ENCODE measurements around the gene SYT7. TPM values are rescaled to one million over a fixed set of nuclear protein-coding genes. Genes with fewer than 3 reads are reported as not detected.

The SYT7 gene
- total and polyA plus RNA-seq, 10 of the 15 experiments (the other 5 are each of a cell fraction or from before 2014, with no cell fraction given) = not detected

DNA sequence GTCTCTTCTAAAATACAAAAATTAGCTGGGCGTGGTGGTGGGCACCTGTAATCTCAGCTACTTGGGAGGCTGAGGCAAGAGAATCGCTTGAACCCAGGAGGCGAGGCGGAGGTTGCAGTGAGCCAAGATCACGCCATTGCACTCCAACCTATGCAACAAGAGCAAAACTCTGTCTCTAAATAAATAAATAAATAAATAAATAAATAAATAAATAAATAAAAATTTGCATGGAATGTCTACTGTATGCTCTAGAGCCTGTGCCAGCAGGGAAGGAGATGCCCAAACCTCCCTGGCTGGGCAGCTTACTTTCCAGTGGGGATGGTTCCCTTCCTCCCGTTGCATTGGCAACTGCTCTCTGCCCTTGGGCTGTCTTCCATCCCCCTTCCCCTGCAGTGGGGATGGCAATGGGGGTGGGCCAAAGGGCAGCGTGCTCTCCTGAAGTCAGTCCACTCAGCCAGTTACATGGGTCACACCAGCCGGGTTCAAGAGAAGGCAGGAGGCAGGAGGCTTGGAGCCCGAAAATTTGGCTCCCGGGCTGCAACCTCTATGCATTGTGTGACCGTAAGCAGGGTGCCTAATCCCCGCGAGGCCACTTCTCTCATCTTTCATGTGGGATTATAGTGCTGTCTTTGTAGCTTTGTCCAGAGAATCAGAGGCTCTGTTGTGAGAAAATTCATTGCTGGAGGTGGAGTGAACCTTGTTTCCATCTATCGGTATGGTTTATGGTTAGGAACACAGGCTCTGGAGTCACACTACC lies 73.7 kb downstream of the SYT7 start (continued):
- TF ChIP-seq MEF2B (IDR thresholded peaks at IDR 0.05; ENCODE audit: partially characterized antibody, poor library complexity, severe bottlenecking) = no peak
- TF ChIP-seq, protein P1, sequence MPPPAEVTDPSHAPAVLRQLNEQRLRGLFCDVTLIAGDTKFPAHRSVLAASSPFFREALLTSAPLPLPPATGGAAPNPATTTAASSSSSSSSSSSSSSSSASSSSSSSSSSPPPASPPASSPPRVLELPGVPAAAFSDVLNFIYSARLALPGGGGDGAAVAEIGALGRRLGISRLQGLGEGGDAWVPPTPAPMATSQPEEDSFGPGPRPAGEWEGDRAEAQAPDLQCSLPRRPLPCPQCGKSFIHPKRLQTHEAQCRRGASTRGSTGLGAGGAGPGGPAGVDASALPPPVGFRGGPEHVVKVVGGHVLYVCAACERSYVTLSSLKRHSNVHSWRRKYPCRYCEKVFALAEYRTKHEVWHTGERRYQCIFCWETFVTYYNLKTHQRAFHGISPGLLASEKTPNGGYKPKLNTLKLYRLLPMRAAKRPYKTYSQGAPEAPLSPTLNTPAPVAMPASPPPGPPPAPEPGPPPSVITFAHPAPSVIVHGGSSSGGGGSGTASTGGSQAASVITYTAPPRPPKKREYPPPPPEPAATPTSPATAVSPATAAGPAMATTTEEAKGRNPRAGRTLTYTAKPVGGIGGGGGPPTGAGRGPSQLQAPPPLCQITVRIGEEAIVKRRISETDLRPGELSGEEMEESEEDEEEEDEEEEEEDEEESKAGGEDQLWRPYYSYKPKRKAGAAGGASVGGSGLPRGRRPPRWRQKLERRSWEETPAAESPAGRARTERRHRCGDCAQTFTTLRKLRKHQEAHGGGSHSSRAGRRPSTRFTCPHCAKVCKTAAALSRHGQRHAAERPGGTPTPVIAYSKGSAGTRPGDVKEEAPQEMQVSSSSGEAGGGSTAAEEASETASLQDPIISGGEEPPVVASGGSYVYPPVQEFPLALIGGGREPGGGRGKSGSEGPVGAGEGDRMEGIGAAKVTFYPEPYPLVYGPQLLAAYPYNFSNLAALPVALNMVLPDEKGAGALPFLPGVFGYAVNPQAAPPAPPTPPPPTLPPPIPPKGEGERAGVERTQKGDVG (CRISPR knock-in tag; IDR thresholded peaks at IDR 0.05) = no peak

DNA sequence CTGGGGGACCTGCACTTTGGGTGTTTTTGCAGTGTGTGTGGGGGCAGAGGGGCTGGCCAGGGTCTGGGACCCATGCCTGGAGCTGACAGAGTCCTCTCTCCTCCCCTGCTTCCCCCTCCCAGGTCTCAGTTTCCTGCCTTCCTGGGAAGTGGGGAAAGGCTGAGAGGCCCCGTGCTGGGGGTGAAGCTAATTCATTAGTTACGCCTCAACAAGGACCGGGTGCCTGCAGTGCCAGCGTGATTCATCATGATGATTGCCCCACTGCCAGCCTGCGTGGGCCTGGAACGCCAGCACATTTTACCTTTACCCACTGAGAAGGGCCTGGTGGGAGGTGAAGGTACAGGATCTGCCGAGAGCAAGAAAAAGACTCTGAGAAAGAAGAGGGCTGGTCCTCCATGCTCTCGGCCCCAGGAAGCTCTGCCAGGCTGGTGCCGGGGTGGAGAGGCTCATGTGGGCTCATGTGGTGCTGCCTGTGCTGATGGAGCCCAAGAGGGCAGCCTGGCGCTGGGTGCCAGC lies 75.2 kb downstream of the SYT7 start:
- in situ Hi-C loops (cut with MboI) = no loop called here
- no TSS peak for BruUV-seq (replicated peaks)
- TF ChIP-seq CHD2 (IDR thresholded peaks at IDR 0.05; ENCODE audit: borderline replicate concordance, low read depth, low read length) (no peak), JUND (IDR thresholded peaks at IDR 0.05; ENCODE audit: low read depth, low read length) (no peak)
- TF ChIP-seq, protein P2, sequence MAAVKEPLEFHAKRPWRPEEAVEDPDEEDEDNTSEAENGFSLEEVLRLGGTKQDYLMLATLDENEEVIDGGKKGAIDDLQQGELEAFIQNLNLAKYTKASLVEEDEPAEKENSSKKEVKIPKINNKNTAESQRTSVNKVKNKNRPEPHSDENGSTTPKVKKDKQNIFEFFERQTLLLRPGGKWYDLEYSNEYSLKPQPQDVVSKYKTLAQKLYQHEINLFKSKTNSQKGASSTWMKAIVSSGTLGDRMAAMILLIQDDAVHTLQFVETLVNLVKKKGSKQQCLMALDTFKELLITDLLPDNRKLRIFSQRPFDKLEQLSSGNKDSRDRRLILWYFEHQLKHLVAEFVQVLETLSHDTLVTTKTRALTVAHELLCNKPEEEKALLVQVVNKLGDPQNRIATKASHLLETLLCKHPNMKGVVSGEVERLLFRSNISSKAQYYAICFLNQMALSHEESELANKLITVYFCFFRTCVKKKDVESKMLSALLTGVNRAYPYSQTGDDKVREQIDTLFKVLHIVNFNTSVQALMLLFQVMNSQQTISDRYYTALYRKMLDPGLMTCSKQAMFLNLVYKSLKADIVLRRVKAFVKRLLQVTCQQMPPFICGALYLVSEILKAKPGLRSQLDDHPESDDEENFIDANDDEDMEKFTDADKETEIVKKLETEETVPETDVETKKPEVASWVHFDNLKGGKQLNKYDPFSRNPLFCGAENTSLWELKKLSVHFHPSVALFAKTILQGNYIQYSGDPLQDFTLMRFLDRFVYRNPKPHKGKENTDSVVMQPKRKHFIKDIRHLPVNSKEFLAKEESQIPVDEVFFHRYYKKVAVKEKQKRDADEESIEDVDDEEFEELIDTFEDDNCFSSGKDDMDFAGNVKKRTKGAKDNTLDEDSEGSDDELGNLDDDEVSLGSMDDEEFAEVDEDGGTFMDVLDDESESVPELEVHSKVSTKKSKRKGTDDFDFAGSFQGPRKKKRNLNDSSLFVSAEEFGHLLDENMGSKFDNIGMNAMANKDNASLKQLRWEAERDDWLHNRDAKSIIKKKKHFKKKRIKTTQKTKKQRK (IDR thresholded peaks at IDR 0.05; ENCODE audit: low read depth, low read length) = no peak
- TF ChIP-seq, protein P3, sequence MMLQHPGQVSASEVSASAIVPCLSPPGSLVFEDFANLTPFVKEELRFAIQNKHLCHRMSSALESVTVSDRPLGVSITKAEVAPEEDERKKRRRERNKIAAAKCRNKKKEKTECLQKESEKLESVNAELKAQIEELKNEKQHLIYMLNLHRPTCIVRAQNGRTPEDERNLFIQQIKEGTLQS (IDR thresholded peaks at IDR 0.05; ENCODE audit: borderline replicate concordance, extremely low read depth, low read depth, low read length) = no peak
- ChIA-PET SMC1A (ENCODE audit: uncharacterized antibody, unreplicated experiment) (no interaction called here), CTCF (interaction anchor here (0.8 to 1.4 kb wide), 3 partner anchors 11 to 27 kb away, joined by 3 to 6 read pairs (median 3); no protein-coding TSS in a partner anchor), POLR2A (no interaction called here), RAD21 (ENCODE audit: unreplicated experiment) (no interaction called here)
- H3K4me2 ChIP-seq (ENCODE audit: control insufficient read depth, insufficient read depth) = no peak overlapping the region
- WGBS (ENCODE audit: insufficient coverage, insufficient replicate concordance, low lambda C conversion rate, missing lambda C conversion rate) = 26% methylated on average over 10 of the region's 10 CpGs
- no peaks in the 10 kb centered on the region for H4K20me1 ChIP-seq (ENCODE audit: control insufficient read depth, insufficient read depth)
- ATAC-seq (no peak), FAIRE-seq (no peak), DNase-seq (ENCODE audit: low read depth, low spot score) (no peak)
- peaks cover 8 to 12% of the 10 kb centered on the region in 2 experiments for H3K27me3 ChIP-seq (replicated peaks in 1 of 2; ENCODE audit: control insufficient read depth in 2 of 2, insufficient read depth in 2 of 2, low read length in 1 of 2)
- H3K27ac ChIP-seq (ENCODE audit: control insufficient read depth, insufficient read depth) = no peak overlapping the region
- H3K9ac ChIP-seq (ENCODE audit: control insufficient read depth, insufficient read depth, low read length) = no peak overlapping the region
- no peaks in the 10 kb centered on the region for H3K79me2 ChIP-seq (ENCODE audit: control insufficient read depth, insufficient read depth, low read length)
- intact Hi-C loops (cut with micrococcal nuclease; ENCODE audit: unreplicated experiment) = no loop called here
- no peak overlapping the region for H2AFZ ChIP-seq (ENCODE audit: control insufficient read depth, low read depth, low read length)
- H3K9me3 ChIP-seq (replicated peaks; ENCODE audit: control insufficient read depth, insufficient read depth, low read length) = no peaks in the 10 kb centered on the region
- H3K4me3 ChIP-seq = no peak overlapping the region
- H3K4me1 ChIP-seq (ENCODE audit: control insufficient read depth, insufficient read depth, low read length) = no peaks in the 10 kb centered on the region
- no peaks in the 10 kb centered on the region for H3K36me3 ChIP-seq (ENCODE audit: control insufficient read depth in 2 of 2, insufficient read depth in 2 of 2, low read length in 1 of 2)

All from GM12878 (cell line).